IMR-90 (cell line): Measurements from ENCODE around the gene PLVAP. TPM values are rescaled to one million over a fixed set of nuclear protein-coding genes. Genes with fewer than 3 reads are reported as not detected.

ENCODE experiments used
- ATAC-seq: fragments of 200-7000 bp; cut with Tn5 transposase; 2 replicates; pipeline ENCODE4 v1.9.1; 2020; ENCODE audit warnings: low read depth, mild to moderate bottlenecking, moderate library complexity
- BruUV-seq: library from RNA; stranded (reverse); fragments of 400-500 nt; replicated peaks from 2 replicates; lab custom pipeline; 2021; lab: Mats Ljungman, UMichigan
- CTCF ChIA-PET: fragments of 300-600 bp; formaldehyde crosslinking; extraction: SDS; loops from one replicate; lab custom pipeline; 2021; ENCODE audit warnings: antibody characterized with exemption; lab: Yijun Ruan, JAX
- POLR2A ChIA-PET: fragments of 300-600 bp; sonication (Branson Sonifier 250); formaldehyde crosslinking; loops from one replicate; lab custom pipeline; 2022; ENCODE audit warnings: antibody characterized with exemption; ENCODE audit not compliant: unreplicated experiment; lab: Charles Lee
- DNase-seq: peaks from one replicate; pipeline ENCODE4 v3.0.0; 2013
- H2AFZ ChIP-seq: replicated peaks from 2 replicates; pipeline ENCODE3; 2013; ENCODE audit warnings: low read length, mild to moderate bottlenecking; ENCODE audit not compliant: poor library complexity
- H2AK5ac ChIP-seq: 2 replicates; pipeline ENCODE4 v1.6.1; 2013; ENCODE audit warnings: low read depth, low read length, inconsistent platforms
- H2AK9ac ChIP-seq: replicated peaks from 2 replicates; pipeline ENCODE3; 2013; ENCODE audit warnings: mild to moderate bottlenecking, low read depth, low read length, moderate library complexity; ENCODE audit not compliant: poor library complexity
- H2BK120ac ChIP-seq: 2 replicates; pipeline ENCODE4 v1.6.1; 2013; ENCODE audit warnings: low read depth, low read length, inconsistent platforms
- H2BK15ac ChIP-seq: 3 replicates; pipeline ENCODE4 v1.6.1; 2013; ENCODE audit warnings: low read depth, low read length, inconsistent platforms
- H2BK20ac ChIP-seq: 2 replicates; pipeline ENCODE4 v1.6.1; 2013; ENCODE audit warnings: low read depth, mild to moderate bottlenecking, inconsistent platforms, low read length, moderate library complexity
- H2BK5ac ChIP-seq: 2 replicates; pipeline ENCODE4 v1.6.1; 2013; ENCODE audit warnings: mild to moderate bottlenecking, low read depth, low read length, inconsistent platforms; ENCODE audit not compliant: poor library complexity, severe bottlenecking
- H3K14ac ChIP-seq: replicated peaks from 2 replicates; pipeline ENCODE4 v1.6.1; 2013; ENCODE audit warnings: low read depth, low read length, inconsistent platforms
- H3K18ac ChIP-seq: 2 replicates; pipeline ENCODE4 v1.6.1; 2013; ENCODE audit warnings: low read depth, low read length, control low read depth
- H3K23ac ChIP-seq: 2 replicates; pipeline ENCODE4 v1.6.1; 2013; ENCODE audit warnings: low read depth, low read length, inconsistent platforms
- H3K27ac ChIP-seq: 2 replicates; pipeline ENCODE4 v1.5.1; 2013; ENCODE audit warnings: mild to moderate bottlenecking, control low read depth, low read length; ENCODE audit not compliant: insufficient read depth
- H3K27me3 ChIP-seq: 2 replicates; pipeline ENCODE4 v1.6.1; 2013; ENCODE audit warnings: low read length; ENCODE audit not compliant: control insufficient read depth, insufficient read depth
- H3K36me3 ChIP-seq: 2 replicates; pipeline ENCODE4 v1.6.1; 2013; ENCODE audit warnings: low read length, mixed read lengths; ENCODE audit not compliant: control insufficient read depth, insufficient read depth
- H3K4ac ChIP-seq: 2 replicates; pipeline ENCODE4 v1.6.1; 2013; ENCODE audit warnings: low read depth, low read length, inconsistent platforms
- H3K4me1 ChIP-seq: 2 replicates; pipeline ENCODE4 v1.6.1; 2013; ENCODE audit warnings: low read length, mixed read lengths; ENCODE audit not compliant: control insufficient read depth, insufficient read depth
- H3K4me2 ChIP-seq: 2 replicates; pipeline ENCODE4 v1.6.1; 2013; ENCODE audit warnings: low read depth, mild to moderate bottlenecking, control low read depth, low read length, moderate library complexity
- H3K4me3 ChIP-seq: 2 replicates; pipeline ENCODE4 v1.5.1; 2013; ENCODE audit warnings: low read depth, mild to moderate bottlenecking, control low read depth, low read length, moderate library complexity; ENCODE audit not compliant: insufficient read depth
- H3K56ac ChIP-seq: 2 replicates; pipeline ENCODE4 v1.6.1; 2013; ENCODE audit warnings: low read length, inconsistent platforms; ENCODE audit not compliant: insufficient read depth; ENCODE audit errors: extremely low read depth
- H3K79me1 ChIP-seq, 2 experiments: 2 replicates each; pipeline ENCODE4 v1.6.1; 2013; ENCODE audit warnings: low read length in 2 of 2, inconsistent platforms in 1 of 2, low read depth in 1 of 2
- H3K9ac ChIP-seq: 2 replicates; pipeline ENCODE4 v1.6.1; 2013; ENCODE audit warnings: low read depth, low read length, control low read depth
- H3K9me1 ChIP-seq: 2 replicates; pipeline ENCODE4 v1.6.1; 2013; ENCODE audit warnings: low read length, inconsistent platforms; ENCODE audit not compliant: insufficient read depth
- H3K9me3 ChIP-seq: 2 replicates; pipeline ENCODE4 v1.6.1; 2013; ENCODE audit warnings: low read length; ENCODE audit not compliant: control insufficient read depth, insufficient read depth
- H4K20me1 ChIP-seq: 2 replicates; pipeline ENCODE4 v1.6.1; 2013; ENCODE audit warnings: low read length, inconsistent platforms; ENCODE audit not compliant: insufficient read depth
- H4K5ac ChIP-seq: 2 replicates; pipeline ENCODE4 v1.6.1; 2013; ENCODE audit warnings: mild to moderate bottlenecking, low read depth, low read length, control low read depth
- H4K8ac ChIP-seq, 2 experiments: 2 replicates each; pipeline ENCODE4 v1.6.1; 2013; ENCODE audit warnings: low read depth in 2 of 2, low read length in 2 of 2, control low read depth in 1 of 2, inconsistent platforms in 1 of 2
- H4K91ac ChIP-seq: 2 replicates; pipeline ENCODE4 v1.6.1; 2013; ENCODE audit warnings: low read depth, low read length, inconsistent platforms; ENCODE audit not compliant: insufficient read depth
- BHLHE40 ChIP-seq: fragments of 150-350 bp; IDR thresholded peaks from 2 replicates; pipeline ENCODE4 v1.6.1; 2016; ENCODE audit warnings: mild to moderate bottlenecking, low read depth, low read length
- SMC3 ChIP-seq: fragments of 150-350 bp; IDR thresholded peaks from 2 replicates; pipeline ENCODE4 v1.6.1; 2016; ENCODE audit warnings: low read depth, mild to moderate bottlenecking, antibody characterized with exemption, low read length, moderate library complexity
- WGBS, 2 experiments: methylation state at CpG; one replicate each; pipeline versions ENCODE4 v1.1.5 to v1.1.7; 2013; ENCODE audit warnings: missing lambda C conversion rate in 2 of 2; ENCODE audit not compliant: insufficient read length in 1 of 2; ENCODE audit errors: extremely low coverage in 2 of 2; 5-methylcytosine and 5-hydroxymethylcytosine counted together
- dilution Hi-C: fragments of 300-500 bp; cut with HindIII; formaldehyde crosslinking; loops from one replicate; pipeline ENCODE4 v1.14.3; 2018; ENCODE audit warnings: low sequenced_read_pairs; ENCODE audit not compliant: unreplicated experiment
- in situ Hi-C: fragments of 300-500 bp; cut with MboI; formaldehyde crosslinking; loops from 3 replicates; pipeline ENCODE4 v1.14.3; 2019; ENCODE audit warnings: low sequenced_read_pairs, inconsistent platforms, mixed read lengths
- intact Hi-C: fragments of 100-400 bp; cut with micrococcal nuclease; formaldehyde crosslinking; loops from 2 replicates; pipeline ENCODE4 v1.10.0; 2022
- polyA plus RNA-seq, 3 experiments: library from polyadenylated mRNA; depleted of rRNA; stranded (reverse); fragments of >200 nt; gene quantifications; 2 replicates each; pipeline ENCODE4 v1.2.3, GENCODE V29; 2012; ENCODE audit warnings: low replicate concordance in 1 of 3
- total RNA-seq: library from RNA; depleted of rRNA; stranded (reverse); fragments of >200 nt; gene quantifications from 2 replicates; pipeline ENCODE4 v1.2.3, GENCODE V29; 2012

Gene PLVAP
- total and polyA plus RNA-seq, 2 of the 4 experiments (the other 2 are of a cell fraction), result not detected

- H3K9ac ChIP-seq, result no peak overlapping the region
- no peaks in the 10 kb centered on the region for H3K4me1 ChIP-seq
- in situ Hi-C loops, result no loop called here
- H3K27ac ChIP-seq, result no peak overlapping the region
- no peak overlapping the region for H3K56ac ChIP-seq
- no peak overlapping the region for H2BK120ac ChIP-seq
- no peaks in the 10 kb centered on the region for H3K9me1 ChIP-seq
- no peak for ATAC-seq
- no peak overlapping the region for H2BK15ac ChIP-seq
- H2AK5ac ChIP-seq, result no peak overlapping the region
- no peak overlapping the region for H2BK20ac ChIP-seq
- no peak overlapping the region for H3K4ac ChIP-seq
- no peaks in the 10 kb centered on the region for H3K36me3 ChIP-seq
- H3K27me3 ChIP-seq, result peaks cover 10% of the 10 kb centered on the region; the same call in 1 of the 2 replicates
- no peaks in the 10 kb centered on the region for H4K20me1 ChIP-seq
- BruUV-seq, result no TSS peak
- peaks cover 4% of the 10 kb centered on the region for H3K9me3 ChIP-seq
- TF ChIP-seq SMC3 (no peak), BHLHE40 (no peak)
- no peak overlapping the region for H3K4me2 ChIP-seq
- no peak overlapping the region for H4K5ac ChIP-seq
- no peak overlapping the region for H3K14ac ChIP-seq
- H2AFZ ChIP-seq, result no peak overlapping the region
- H3K4me3 ChIP-seq, result no peak overlapping the region
- dilution Hi-C loops, result no loop called here
- no peak overlapping the region for H2AK9ac ChIP-seq
- ChIA-PET POLR2A (no interaction called here), CTCF (no interaction called here)
- no peak overlapping the region for H3K23ac ChIP-seq
- no peaks in the 10 kb centered on the region for H3K79me1 ChIP-seq
- no CpG with 5 or more reads among the region's 13 CpGs for WGBS, 2 experiments
- no peak overlapping the region for H2BK5ac ChIP-seq
- intact Hi-C loops, result no loop called here
- no peak overlapping the region for H3K18ac ChIP-seq
- no peak for DNase-seq
- no peak overlapping the region for H4K91ac ChIP-seq
- no peak overlapping the region for H4K8ac ChIP-seq
These were observed 1.1 kb upstream of the PLVAP start for GRCh38 chr19:17378271-17378670.
